ENCODE results near the gene FCER1G. TPM values are rescaled to one million over a fixed set of nuclear protein-coding genes. Genes with fewer than 3 reads are reported as not detected.
A peak's percentile ranks its signal among the peaks of the same experiment; 100 is the strongest.

The FCER1G gene
- total and polyA plus RNA-seq, 4 donors = 14.5 to 18.7 (median 16.7) TPM

GRCh38 chr1:161173711-161174110 is 41.4 kb upstream of the FCER1G start:
- no peak for DNase-seq (ENCODE audit: low read depth in 4 of 6, low spot score in 6 of 6)
- Histone ChIP-seq H3K4me3 (ENCODE audit: low read depth, low read length) (no peak overlapping the region), H3K9me3 (ENCODE audit: control insufficient read depth, insufficient read depth, low read length) (no peaks in the 10 kb centered on the region), H3K27ac (ENCODE audit: low read depth, low read length) (no peak overlapping the region), H3K36me3 (ENCODE audit: control insufficient read depth, insufficient read depth, low read length) (peaks cover 69% of the 10 kb centered on the region), H3K27me3 (ENCODE audit: control insufficient read depth, insufficient read depth, low read length) (no peaks in the 10 kb centered on the region), H3K4me1 (ENCODE audit: control insufficient read depth, insufficient read depth, low read length) (peaks cover 13% of the 10 kb centered on the region)
- WGBS (ENCODE audit: insufficient coverage) = 98% methylated on average over 10 of the region's 11 CpGs

- peaks cover 57% of the 10 kb centered on the region for H3K36me3 ChIP-seq (ENCODE audit: control insufficient read depth, insufficient read depth, low read length)
- H3K27me3 ChIP-seq (ENCODE audit: control insufficient read depth, insufficient read depth, low read length) = no peaks in the 10 kb centered on the region
- peaks cover 13% of the 10 kb centered on the region for H3K4me1 ChIP-seq (ENCODE audit: control insufficient read depth, insufficient read depth, low read length)
- H3K27ac ChIP-seq (ENCODE audit: low read depth, low read length) = no peak overlapping the region
- H3K4me3 ChIP-seq (ENCODE audit: low read depth, low read length) = no peak overlapping the region
- no peak for DNase-seq (ENCODE audit: low read depth in 4 of 6, low spot score in 6 of 6)
- 98% methylated on average over 11 of the region's 11 CpGs for WGBS (ENCODE audit: insufficient coverage)
- H3K9me3 ChIP-seq (ENCODE audit: control insufficient read depth, insufficient read depth, low read length) = no peaks in the 10 kb centered on the region
Measured at GRCh38 chr1:161174911-161175310, 40.2 kb upstream of the FCER1G start.

GRCh38 chr1:161175771-161176453 is 39.2 kb upstream of the FCER1G start:
- no peaks in the 10 kb centered on the region for H3K9me3 ChIP-seq (ENCODE audit: control insufficient read depth, insufficient read depth, low read length)
- H3K27me3 ChIP-seq (ENCODE audit: control insufficient read depth, insufficient read depth, low read length) = no peaks in the 10 kb centered on the region
- H3K4me1 ChIP-seq (ENCODE audit: control insufficient read depth, insufficient read depth, low read length) = peaks cover 13% of the 10 kb centered on the region
- no peak overlapping the region for H3K27ac ChIP-seq (ENCODE audit: low read depth, low read length)
- DNase-seq (ENCODE audit: low read depth in 4 of 6, low spot score in 6 of 6) = no peak
- peak overlapping the region; percentile 91 for H3K4me3 ChIP-seq (ENCODE audit: low read depth, low read length)
- WGBS (ENCODE audit: insufficient coverage) = 89% methylated on average over 10 of the region's 10 CpGs
- H3K36me3 ChIP-seq (ENCODE audit: control insufficient read depth, insufficient read depth, low read length) = peaks cover 48% of the 10 kb centered on the region

GRCh38 chr1:161176468-161177111 is 38.5 kb upstream of the FCER1G start:
- H3K36me3 ChIP-seq (ENCODE audit: control insufficient read depth, insufficient read depth, low read length) = peaks cover 41% of the 10 kb centered on the region
- peak overlapping the region; percentile 91 for H3K4me3 ChIP-seq (ENCODE audit: low read depth, low read length)
- no peaks in the 10 kb centered on the region for H3K9me3 ChIP-seq (ENCODE audit: control insufficient read depth, insufficient read depth, low read length)
- DNase-seq (ENCODE audit: low read depth in 4 of 6, low spot score in 6 of 6) = no peak
- peak overlapping the region; percentile 75 for H3K27ac ChIP-seq (ENCODE audit: low read depth, low read length)
- H3K27me3 ChIP-seq (ENCODE audit: control insufficient read depth, insufficient read depth, low read length) = no peaks in the 10 kb centered on the region
- whole genome bisulfite sequencing (ENCODE audit: insufficient coverage) = 37% methylated on average over 6 of the region's 17 CpGs
- peaks cover 13% of the 10 kb centered on the region for H3K4me1 ChIP-seq (ENCODE audit: control insufficient read depth, insufficient read depth, low read length)

GRCh38 chr1:161177112-161177935 is 37.8 kb upstream of the FCER1G start, which contains the start of gene B4GALT3:
Gene B4GALT3, minus strand, starts transcription at chr1:161177507. Its CDS starts 1,447 bp downstream, at chr1:161176060.
- under 1% methylated on average over 45 of the region's 50 CpGs for WGBS (ENCODE audit: insufficient coverage)
- no peaks in the 10 kb centered on the region for H3K27me3 ChIP-seq (ENCODE audit: control insufficient read depth, insufficient read depth, low read length)
- peak in 5 of 6 donors; percentile 71 to 96 (median 82) for DNase-seq (ENCODE audit: low read depth in 4 of 6, low spot score in 6 of 6)
- peak within 1 kb of the TSS; percentile 75 for H3K27ac ChIP-seq (ENCODE audit: low read depth, low read length)
- H3K9me3 ChIP-seq (ENCODE audit: control insufficient read depth, insufficient read depth, low read length) = no peaks in the 10 kb centered on the region
- peaks cover 13% of the 10 kb centered on the region for H3K4me1 ChIP-seq (ENCODE audit: control insufficient read depth, insufficient read depth, low read length)
- H3K4me3 ChIP-seq (ENCODE audit: low read depth, low read length) = peak within 1 kb of the TSS; percentile 91
- peaks cover 34% of the 10 kb centered on the region for H3K36me3 ChIP-seq (ENCODE audit: control insufficient read depth, insufficient read depth, low read length)

- no peak for DNase-seq (ENCODE audit: low read depth in 4 of 6, low spot score in 6 of 6)
- peak overlapping the region; percentile 91 for H3K4me3 ChIP-seq (ENCODE audit: low read depth, low read length)
- peaks cover 13% of the 10 kb centered on the region for H3K4me1 ChIP-seq (ENCODE audit: control insufficient read depth, insufficient read depth, low read length)
- peak overlapping the region; percentile 75 for H3K27ac ChIP-seq (ENCODE audit: low read depth, low read length)
- no peaks in the 10 kb centered on the region for H3K27me3 ChIP-seq (ENCODE audit: control insufficient read depth, insufficient read depth, low read length)
- no peaks in the 10 kb centered on the region for H3K9me3 ChIP-seq (ENCODE audit: control insufficient read depth, insufficient read depth, low read length)
- 17% methylated on average over 1 of the region's 9 CpGs for WGBS (ENCODE audit: insufficient coverage)
- peaks cover 28% of the 10 kb centered on the region for H3K36me3 ChIP-seq (ENCODE audit: control insufficient read depth, insufficient read depth, low read length)
Measured at GRCh38 chr1:161177936-161178244, 37.2 kb upstream of the FCER1G start.

- WGBS (ENCODE audit: insufficient coverage) = 100% methylated on average over 2 of the region's 3 CpGs
- peaks cover 13% of the 10 kb centered on the region for H3K4me1 ChIP-seq (ENCODE audit: control insufficient read depth, insufficient read depth, low read length)
- no peak for DNase-seq (ENCODE audit: low read depth in 4 of 6, low spot score in 6 of 6)
- peaks cover 15% of the 10 kb centered on the region for H3K36me3 ChIP-seq (ENCODE audit: control insufficient read depth, insufficient read depth, low read length)
- no peak overlapping the region for H3K27ac ChIP-seq (ENCODE audit: low read depth, low read length)
- no peaks in the 10 kb centered on the region for H3K27me3 ChIP-seq (ENCODE audit: control insufficient read depth, insufficient read depth, low read length)
- H3K9me3 ChIP-seq (ENCODE audit: control insufficient read depth, insufficient read depth, low read length) = no peaks in the 10 kb centered on the region
- no peak overlapping the region for H3K4me3 ChIP-seq (ENCODE audit: low read depth, low read length)
Measured at GRCh38 chr1:161179698-161180097, 35.4 kb upstream of the FCER1G start.

GRCh38 chr1:161180639-161181038 is 34.5 kb upstream of the FCER1G start:
- Histone ChIP-seq H3K4me1 (ENCODE audit: control insufficient read depth, insufficient read depth, low read length) (peaks cover 13% of the 10 kb centered on the region), H3K36me3 (ENCODE audit: control insufficient read depth, insufficient read depth, low read length) (peaks cover 6% of the 10 kb centered on the region), H3K9me3 (ENCODE audit: control insufficient read depth, insufficient read depth, low read length) (no peaks in the 10 kb centered on the region), H3K27me3 (ENCODE audit: control insufficient read depth, insufficient read depth, low read length) (no peaks in the 10 kb centered on the region), H3K4me3 (ENCODE audit: low read depth, low read length) (no peak overlapping the region), H3K27ac (ENCODE audit: low read depth, low read length) (no peak overlapping the region)
- 53% methylated on average over 1 of the region's 1 CpG for WGBS (ENCODE audit: insufficient coverage)
- peak in 1 of 6 donors; percentile 28 for DNase-seq (ENCODE audit: low read depth in 4 of 6, low spot score in 6 of 6)

- Histone ChIP-seq H3K36me3 (ENCODE audit: control insufficient read depth, insufficient read depth, low read length) (no peaks in the 10 kb centered on the region), H3K4me3 (ENCODE audit: low read depth, low read length) (no peak overlapping the region), H3K9me3 (ENCODE audit: control insufficient read depth, insufficient read depth, low read length) (no peaks in the 10 kb centered on the region), H3K4me1 (ENCODE audit: control insufficient read depth, insufficient read depth, low read length) (peaks cover 5% of the 10 kb centered on the region), H3K27me3 (ENCODE audit: control insufficient read depth, insufficient read depth, low read length) (no peaks in the 10 kb centered on the region), H3K27ac (ENCODE audit: low read depth, low read length) (no peak overlapping the region)
- 100% methylated on average over 1 of the region's 1 CpG for WGBS (ENCODE audit: insufficient coverage)
- DNase-seq (ENCODE audit: low read depth in 4 of 6, low spot score in 6 of 6) = no peak
Measured at GRCh38 chr1:161182214-161182613, 32.9 kb upstream of the FCER1G start.

Measured in spinal cord (tissue), 10 donors.